GM12801 (cell line): ENCODE data around the gene WFIKKN2.

Experiments
- CTCF ChIP-seq: IDR thresholded peaks from one replicate; pipeline ENCODE4 v1.5.1; 2011; ENCODE audit warnings: control low read depth; ENCODE audit not compliant: insufficient read length; ENCODE audit errors: extremely low read depth

Gene WFIKKN2

GRCh38 chr17:50868140-50868438 is 32.7 kb downstream of the WFIKKN2 start:
- TF ChIP-seq CTCF = no peak

- no peak for TF ChIP-seq CTCF
These were observed 33.2 kb downstream of the WFIKKN2 start for GRCh38 chr17:50868602-50869001.

GRCh38 chr17:50871364-50871763 is 36.0 kb downstream of the WFIKKN2 start:
- TF ChIP-seq CTCF = no peak

- no peak for TF ChIP-seq CTCF
These were observed 36.5 kb downstream of the WFIKKN2 start for GRCh38 chr17:50871898-50872297.

- no peak for TF ChIP-seq CTCF
These were observed 37.5 kb downstream of the WFIKKN2 start for GRCh38 chr17:50872710-50873424.

- TF ChIP-seq CTCF = no peak
These were observed 39.7 kb downstream of the WFIKKN2 start for GRCh38 chr17:50875074-50875473.

GRCh38 chr17:50877838-50878237 is 42.5 kb downstream of the WFIKKN2 start:
- no peak for TF ChIP-seq CTCF
